ENCODE measurements around the gene DUSP12. TPM values are rescaled to one million over a fixed set of nuclear protein-coding genes. Genes with fewer than 3 reads are reported as not detected.

DUSP12 gene
- total RNA-seq, 1 experiment from 2014 or later = 28.0 TPM

- H4K5ac ChIP-seq (ENCODE audit: insufficient read length, low read depth, low read length) = no peak overlapping the region
- no peaks in the 10 kb centered on the region for H3K9me3 Mint-ChIP-seq
- no peak overlapping the region for H3K4me2 ChIP-seq (ENCODE audit: insufficient read depth, insufficient read length, low read length)
- H4K8ac ChIP-seq (replicated peaks; ENCODE audit: insufficient read length, low read depth, low read length) = no peak overlapping the region
- H3K23ac ChIP-seq (ENCODE audit: insufficient read length, low read depth, low read length) = no peak overlapping the region
- no peak overlapping the region for H2BK15ac ChIP-seq (ENCODE audit: low read depth, low read length)
- peaks cover 12 to 18% of the 10 kb centered on the region in 2 experiments for H3K4me1 Mint-ChIP-seq
- no peak overlapping the region for H3T11ph ChIP-seq (ENCODE audit: low read length)
- H3K27ac ChIP-seq (ENCODE audit: insufficient read length, low read depth, low read length) = no peak overlapping the region
- H3K4me3 Mint-ChIP-seq = no peak overlapping the region
- H3K4me1 ChIP-seq (ENCODE audit: insufficient read depth, low read length) = no peaks in the 10 kb centered on the region
- H4K91ac ChIP-seq (ENCODE audit: insufficient read length, low read depth, low read length) = no peak overlapping the region
- no peaks in the 10 kb centered on the region for H3K9me3 ChIP-seq (ENCODE audit: control insufficient read depth, low read depth, low read length)
- H2AFZ ChIP-seq (ENCODE audit: low read length) = no peak overlapping the region
- DNase-seq = no peak
- no peak overlapping the region for H3K18ac ChIP-seq (ENCODE audit: insufficient read length, low read depth, low read length)
- no peak for TF ChIP-seq CTCF (conservative IDR thresholded peaks at IDR 0.05)
- no peak overlapping the region for H2AK5ac ChIP-seq (ENCODE audit: insufficient read length, low read length)
- H3K4ac ChIP-seq (ENCODE audit: low read depth, low read length) = no peak overlapping the region
- H3K27me3 Mint-ChIP-seq (ENCODE audit: low read depth) = peaks cover 2% of the 10 kb centered on the region
- H3K56ac ChIP-seq (ENCODE audit: insufficient read length, low read depth, low read length) = no peak overlapping the region
- no peak overlapping the region for H2BK120ac ChIP-seq (ENCODE audit: low read depth, low read length, poor library complexity, severe bottlenecking)
- no peak overlapping the region for H3K27ac Mint-ChIP-seq
- H2BK20ac ChIP-seq (ENCODE audit: low read depth, low read length, poor library complexity, severe bottlenecking) = no peak overlapping the region
- H3K79me1 ChIP-seq (ENCODE audit: insufficient read depth, low read depth, low read length, poor library complexity, severe bottlenecking) = no peaks in the 10 kb centered on the region
- H2BK12ac ChIP-seq (ENCODE audit: insufficient read length, low read depth, low read length) = no peak overlapping the region
- H3K79me2 ChIP-seq (ENCODE audit: insufficient read depth, low read length) = no peaks in the 10 kb centered on the region
- no peaks in the 10 kb centered on the region for H3K27me3 ChIP-seq (ENCODE audit: insufficient read depth, low read length)
- H4K20me1 ChIP-seq (ENCODE audit: control insufficient read depth, insufficient read depth, insufficient read length) = no peaks in the 10 kb centered on the region
- H3K9ac ChIP-seq (ENCODE audit: extremely low read depth, insufficient read length, low read length) = no peak overlapping the region
- H3K14ac ChIP-seq (ENCODE audit: insufficient read depth, low read length) = no peak overlapping the region
- H2BK5ac ChIP-seq (ENCODE audit: insufficient read length, low read length) = no peak overlapping the region
- no peaks in the 10 kb centered on the region for H3K23me2 ChIP-seq (ENCODE audit: insufficient read length, low read depth, low read length, poor library complexity, severe bottlenecking)
- H3K36me3 Mint-ChIP-seq (ENCODE audit: insufficient read depth in 1 of 3, low read depth in 3 of 3) = no peaks in the 10 kb centered on the region
- no CpG with 5 or more reads among the region's 4 CpGs for WGBS (ENCODE audit: extremely low coverage, insufficient read length, low lambda C conversion rate)
Measured at GRCh38 chr1:161705537-161705936, 44.0 kb upstream of the DUSP12 start.
